Renal pelvis (tissue), 4 donors: ENCODE data around the gene LEMD2. TPM values are rescaled to one million over a fixed set of nuclear protein-coding genes. Genes with fewer than 3 reads are reported as not detected.
A peak's percentile ranks its signal among the peaks of the same experiment; 100 is the strongest.

Source experiments
- DNase-seq: peaks from one replicate; pipeline ENCODE4 v3.0.0-alpha.2; 2013
- polyA plus RNA-seq, 3 donors: library from polyadenylated mRNA; unstranded; fragments of 120-200 nt; gene quantifications; one replicate each; pipeline ENCODE4 v1.2.1, GENCODE V29; 2013; ENCODE audit not compliant: insufficient read length in 3 of 3

Gene LEMD2
- polyA plus RNA-seq, 3 donors = 67.7 to 87.9 (median 81.1) TPM

DNA sequence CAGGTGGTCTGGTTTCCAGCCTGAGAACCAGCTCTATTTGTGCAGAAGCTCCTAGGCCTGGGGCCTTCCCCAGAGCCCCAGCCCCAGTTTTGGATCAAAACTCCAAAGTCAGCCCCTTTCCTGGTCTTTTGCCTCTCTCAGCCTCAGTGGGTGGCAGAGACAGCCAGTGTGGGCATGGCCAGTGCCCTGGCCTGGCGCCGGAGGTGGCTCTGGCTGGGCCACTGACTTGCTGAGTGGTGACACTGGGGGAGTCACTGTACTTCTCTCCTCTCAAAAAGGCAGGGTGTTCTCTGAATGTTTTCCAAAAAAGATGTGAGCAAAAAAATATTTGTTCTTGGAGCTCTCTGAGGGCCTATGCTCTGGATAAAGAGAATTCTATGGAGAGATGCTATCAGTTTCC lies 34.9 kb upstream of the LEMD2 start:
- no peak for DNase-seq

GRCh38 chr6:33822575-33823395 lies 33.9 kb upstream of the LEMD2 start:
- DNase-seq = no peak

- no peak for DNase-seq
These were observed 32.0 kb upstream of the LEMD2 start for GRCh38 chr6:33820784-33821520.

DNA sequence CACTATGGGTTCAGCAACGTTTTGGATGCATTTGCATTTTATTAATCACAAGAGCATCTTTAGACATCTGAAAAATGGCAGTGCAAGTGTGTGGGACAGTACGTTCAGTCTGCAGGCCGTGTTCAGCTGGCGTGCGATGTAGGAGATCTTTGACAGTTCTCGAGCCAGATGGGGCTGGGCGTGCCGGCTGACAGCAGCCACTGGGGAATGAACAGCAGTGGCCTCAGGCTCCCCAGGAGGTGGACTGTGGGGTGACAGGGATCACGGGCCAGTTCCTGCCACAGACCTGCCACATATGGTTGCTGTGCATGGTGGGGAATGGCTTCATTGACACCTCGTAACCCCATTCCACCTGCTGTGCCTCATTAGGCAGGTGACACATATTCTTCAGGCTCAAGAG lies 31.3 kb upstream of the LEMD2 start:
- DNase-seq = no peak

DNA sequence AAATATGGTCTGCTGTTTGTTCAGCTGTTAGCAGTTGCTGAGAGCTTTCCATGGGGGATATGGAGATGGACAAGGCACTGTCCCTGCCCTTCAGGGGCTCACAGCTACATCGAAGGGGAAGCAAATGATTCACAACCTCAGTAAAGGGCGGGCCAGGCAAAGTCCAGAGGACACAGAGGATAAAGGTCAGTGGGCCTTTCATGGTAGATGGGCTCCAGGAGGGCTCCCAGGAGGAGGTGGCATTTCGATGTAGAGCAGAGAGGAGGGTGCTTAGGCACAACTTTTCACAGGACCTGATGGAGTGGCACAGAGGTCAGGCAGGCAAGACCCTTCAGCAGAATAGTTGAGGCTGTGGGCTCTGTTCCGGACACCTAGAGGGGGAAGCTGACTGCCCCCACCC lies 30.1 kb upstream of the LEMD2 start:
- no peak for DNase-seq

- no peak for DNase-seq
These were observed 29.4 kb upstream of the LEMD2 start for GRCh38 chr6:33818293-33818692.

GRCh38 chr6:33817489-33817888 lies 28.6 kb upstream of the LEMD2 start:
- DNase-seq = no peak

DNA sequence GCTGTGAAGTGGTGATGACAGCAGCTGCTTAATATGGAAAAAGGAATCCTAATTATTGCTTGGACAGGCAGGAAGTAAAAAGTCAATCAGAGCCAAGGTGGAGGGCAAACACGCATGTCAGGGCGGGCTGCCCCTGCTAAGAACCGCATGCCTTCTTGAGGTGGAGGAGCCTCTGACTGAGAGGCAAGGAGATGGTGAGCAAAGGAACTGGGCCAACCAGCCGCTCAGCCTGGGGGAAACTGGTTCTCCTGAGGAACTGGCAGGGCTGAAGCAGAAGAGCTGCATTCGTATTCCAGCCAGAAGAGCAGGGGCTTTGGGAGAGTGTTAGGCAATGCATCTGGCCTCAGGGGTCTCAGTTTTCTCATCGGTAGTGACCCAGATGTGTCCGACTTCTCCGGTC lies 28.0 kb upstream of the LEMD2 start:
- DNase-seq = no peak

GRCh38 chr6:33815854-33816253 lies 26.9 kb upstream of the LEMD2 start:
- DNase-seq = no peak

GRCh38 chr6:33813990-33814985 lies 25.4 kb upstream of the LEMD2 start:
- no peak for DNase-seq

DNA sequence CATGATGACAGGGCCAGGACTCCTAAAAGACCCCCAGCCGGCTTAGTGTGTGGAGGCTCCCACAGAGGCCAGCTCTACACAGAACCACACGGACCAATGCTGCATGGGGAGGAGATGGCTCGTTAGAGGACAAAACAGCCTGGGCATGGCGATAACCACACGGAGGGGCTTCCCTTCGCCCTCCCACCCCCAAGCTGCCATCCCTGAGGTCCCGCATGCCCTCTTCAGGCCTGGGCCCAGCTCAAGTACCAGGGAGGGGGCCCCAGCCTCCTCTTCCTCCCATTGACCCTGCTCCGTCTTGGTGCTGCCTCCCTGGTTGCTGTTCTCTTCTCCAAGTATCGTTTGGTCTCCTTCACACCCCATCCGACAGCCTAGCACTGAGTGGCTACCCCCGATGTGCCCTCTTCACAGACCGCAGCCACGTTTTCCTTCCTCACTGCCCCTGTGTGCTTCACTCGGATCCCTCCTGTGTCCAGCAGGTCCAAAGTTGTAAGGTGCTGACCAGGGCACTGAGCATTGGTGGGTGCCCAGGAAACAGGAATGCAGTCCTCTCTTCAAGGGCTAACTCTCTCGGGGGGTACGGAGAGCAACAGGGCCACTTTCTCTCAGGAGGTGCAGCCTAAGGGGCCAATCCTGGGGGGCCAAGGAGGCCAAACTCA lies 24.4 kb upstream of the LEMD2 start:
- no peak for DNase-seq

DNA sequence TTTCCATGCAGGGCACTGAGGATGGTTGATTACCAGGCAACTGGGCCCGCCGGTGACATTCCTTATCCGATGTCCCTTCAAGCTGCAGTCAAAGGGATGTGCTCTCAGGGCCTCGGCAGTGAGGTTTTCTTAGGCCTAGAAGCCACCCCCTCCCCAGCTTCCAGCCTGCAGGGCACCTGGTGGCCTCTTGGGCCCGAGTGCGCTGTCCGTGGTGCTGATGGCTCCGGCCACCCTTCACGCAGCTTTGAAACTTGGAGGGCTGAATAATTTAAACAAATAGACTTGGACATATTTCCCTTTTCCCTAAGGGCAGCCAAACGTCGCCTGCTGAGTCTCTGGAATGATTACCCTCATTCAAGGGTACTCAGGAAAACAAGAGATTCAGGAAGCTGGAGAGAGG lies 23.7 kb upstream of the LEMD2 start:
- peak; percentile 86 for DNase-seq

- no peak for DNase-seq
These were observed 20.7 kb upstream of the LEMD2 start for GRCh38 chr6:33809594-33809993.

GRCh38 chr6:33808641-33809180 lies 19.8 kb upstream of the LEMD2 start:
- no peak for DNase-seq

DNA sequence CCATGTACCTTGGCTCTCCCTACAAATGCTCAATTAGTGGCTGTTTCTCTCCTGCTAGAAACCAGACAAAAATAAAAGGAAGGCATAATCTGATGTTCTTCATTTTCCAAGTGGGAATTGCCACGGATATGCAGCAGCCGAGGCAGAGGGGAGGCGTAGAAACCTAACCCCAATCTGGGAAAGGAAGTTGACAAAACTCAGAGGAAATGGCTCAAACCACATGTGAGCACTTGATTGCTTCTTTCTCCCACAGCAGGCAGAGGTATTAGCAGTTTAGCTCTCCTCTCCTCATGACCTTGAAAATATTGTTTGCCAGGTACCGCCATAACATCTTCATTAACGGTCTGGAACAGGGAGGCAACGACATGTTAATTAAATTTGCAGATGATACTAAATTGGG lies 18.7 kb upstream of the LEMD2 start:
- no peak for DNase-seq

DNA sequence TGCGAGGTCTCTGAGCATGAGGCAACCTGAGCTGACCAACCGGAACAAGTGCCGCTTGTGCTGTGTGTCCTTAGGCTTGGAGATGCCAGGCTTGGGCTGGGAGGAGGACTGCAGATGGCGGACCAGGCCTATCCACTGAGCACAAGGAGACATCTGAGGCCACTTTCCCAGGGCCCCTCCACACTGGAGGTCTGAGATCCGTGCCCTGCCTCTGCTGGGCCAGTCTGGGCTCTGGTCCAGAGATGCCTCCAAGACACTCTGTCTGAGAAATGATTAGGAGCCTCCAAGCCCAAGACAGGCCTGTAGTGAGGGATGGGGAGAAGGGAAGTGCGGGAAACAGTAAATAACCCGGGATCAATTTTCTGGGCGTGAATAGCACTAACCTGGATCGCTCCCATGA lies 17.9 kb upstream of the LEMD2 start:
- no peak for DNase-seq

GRCh38 chr6:33803571-33804053 lies 14.7 kb upstream of the LEMD2 start, which contains the start of gene MLN:
Gene MLN (minus strand): TSS chr6:33804003. CDS start chr6:33801163, 2,840 bp downstream.
- no peak for DNase-seq

DNA sequence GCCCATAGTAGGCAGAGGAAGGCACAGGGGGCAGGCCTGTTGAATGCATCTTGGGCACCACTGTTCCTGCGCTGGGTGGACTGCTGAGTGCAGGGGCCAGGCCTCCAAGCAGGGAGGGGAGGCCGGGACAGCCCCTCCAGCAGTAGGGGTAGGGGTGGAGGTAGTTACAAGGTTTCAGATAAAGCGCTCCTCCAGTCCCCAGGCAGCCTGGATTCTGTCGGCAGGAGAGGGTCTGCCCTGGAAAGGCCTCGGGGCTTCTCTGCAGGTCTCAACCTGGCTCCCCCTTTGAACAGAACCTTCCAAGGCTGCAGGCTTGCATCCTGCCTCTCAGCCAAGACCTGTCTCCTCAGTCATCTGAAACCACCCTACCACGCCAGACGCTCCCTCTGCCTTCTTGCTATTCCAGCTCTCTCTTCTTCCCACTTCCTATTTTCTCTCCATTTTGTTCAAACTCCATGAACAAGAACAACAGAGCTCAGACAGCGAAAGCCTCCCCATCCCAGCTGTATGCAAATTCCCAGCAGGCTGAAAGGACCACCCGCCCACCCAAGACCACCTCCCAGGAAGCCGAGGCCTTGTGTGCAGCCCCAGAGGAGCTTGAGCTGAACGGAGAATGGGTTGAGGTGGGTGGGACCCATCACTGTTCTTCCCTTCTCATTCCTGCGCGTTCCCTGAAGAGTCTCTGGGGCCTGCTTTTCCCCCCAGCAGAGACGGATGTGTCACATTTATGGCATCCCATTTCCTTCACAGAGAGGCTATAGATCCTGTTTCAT lies 13.4 kb upstream of the LEMD2 start:
- DNase-seq = no peak

- no peak for DNase-seq
These were observed 12.7 kb upstream of the LEMD2 start for GRCh38 chr6:33801611-33802010.
